Mucosa of descending colon (tissue), 3 donors: ENCODE data around the gene EFNB1. TPM values are rescaled to one million over a fixed set of nuclear protein-coding genes. Genes with fewer than 3 reads are reported as not detected.

Experiments used
- ATAC-seq: fragments of 200-7000 bp; cut with Tn5 transposase; one replicate; pipeline ENCODE4 v1.9.1; 2020; ENCODE audit warnings: mild to moderate bottlenecking, moderate library complexity
- DNase-seq, 3 donors: peaks; one replicate each; pipeline ENCODE4 v3.0.0-alpha.2; 2020
- H3K36me3 ChIP-seq: fragments of 200-600 bp; one replicate; pipeline ENCODE4 v1.8.0; 2021; ENCODE audit warnings: low read depth, mild to moderate bottlenecking
- H3K4me1 ChIP-seq: fragments of 200-600 bp; one replicate; pipeline ENCODE4 v1.8.0; 2021; ENCODE audit warnings: low read depth, mild to moderate bottlenecking
- H3K4me3 ChIP-seq: fragments of 200-600 bp; one replicate; pipeline ENCODE4 v1.8.0; 2021; ENCODE audit warnings: mild to moderate bottlenecking
- H3K9me3 ChIP-seq: fragments of 200-600 bp; one replicate; pipeline ENCODE4 v1.8.0; 2021; ENCODE audit warnings: mild to moderate bottlenecking
- intact Hi-C, 2 donors: fragments of 100-400 bp; cut with DNase I in 1 of 2; cut with micrococcal nuclease in 1 of 2; formaldehyde crosslinking; loops; one replicate each; pipeline versions ENCODE4 v1.11.0 to v1.11.1; 2022; cut with DNase I, micrococcal nuclease
- total RNA-seq, 3 donors: library from RNA; stranded (reverse); fragmentation: NEBNext Ultra II Directional in 2 of 3; extraction: Animal tissue kit (Norgen Biotek cat#: 25700) in 2 of 3; gene quantifications; one replicate each; pipeline versions ENCODE4 v1.2.1 to v1.2.4, GENCODE V29; 2021 to 2023
- TF ChIP-seq, protein P1 (sequence below): fragments of 200-600 bp; IDR thresholded peaks from one replicate; pipeline ENCODE4 v1.8.0; 2022; ENCODE audit warnings: antibody characterized with exemption, mild to moderate bottlenecking
- donor health status: DM: no; HTN: no; CAD: no; lungs with moderate emphysema.
- donor health status: DM: no; HTN: no; CAD: no.
- donor health status: DM: no; HTN: yes; CAD: no.

The EFNB1 gene
- total RNA-seq, 3 donors from 2014 or later, result 41.7 to 81.5 (median 66.3) TPM

DNA sequence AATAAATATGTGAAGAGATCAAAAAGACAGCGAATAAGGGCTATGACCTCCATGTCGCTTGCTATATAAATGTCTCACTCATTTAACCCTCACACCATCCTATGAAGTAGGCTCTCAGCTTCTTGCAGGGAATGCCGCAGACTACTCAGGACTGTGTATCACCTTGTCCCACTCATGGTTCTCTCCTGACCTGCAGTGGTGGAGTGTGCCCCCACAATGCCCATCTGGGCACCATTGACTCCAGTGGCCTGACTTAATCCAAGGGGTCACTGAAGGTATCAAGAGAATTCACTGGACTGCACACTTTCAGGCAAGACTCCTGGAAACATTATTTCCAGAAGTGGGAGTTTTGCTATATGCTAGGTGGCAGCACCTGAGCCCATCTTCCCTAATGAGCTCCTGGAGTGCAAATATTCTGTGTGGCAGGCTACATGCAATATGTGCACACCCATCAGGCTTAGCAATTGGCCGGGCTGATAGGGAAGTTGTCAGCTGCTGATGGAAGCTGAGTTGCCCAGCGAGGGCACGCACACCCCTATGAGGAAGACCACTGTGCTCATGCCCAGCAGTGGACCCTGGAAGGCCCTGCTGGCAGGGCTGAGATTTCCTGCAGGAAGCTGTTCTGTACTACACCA lies 8.2 kb upstream of the EFNB1 start:
- no peak for ATAC-seq

DNA sequence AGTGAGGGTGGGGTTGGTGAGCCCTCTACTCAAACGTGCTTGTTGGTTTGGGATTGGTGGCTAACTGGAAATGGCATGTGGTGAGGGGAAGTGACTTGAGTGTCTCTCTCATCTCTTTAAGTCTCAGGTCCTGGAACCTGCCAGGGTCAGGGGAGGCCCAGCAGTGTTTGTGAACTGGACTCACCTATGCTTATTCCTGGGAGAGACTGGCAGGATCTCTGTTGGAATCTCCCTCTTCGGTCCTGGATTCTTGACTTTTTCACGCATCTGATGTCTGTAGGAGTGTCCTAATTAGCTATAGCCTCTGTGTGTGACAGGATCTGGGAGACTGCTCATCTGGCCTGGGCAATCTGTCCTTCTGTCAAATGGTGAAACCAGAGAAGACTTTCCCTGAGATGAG lies 7.2 kb upstream of the EFNB1 start:
- Histone ChIP-seq H3K4me1 (no peaks in the 10 kb centered on the region), H3K9me3 (no peaks in the 10 kb centered on the region), H3K36me3 (no peaks in the 10 kb centered on the region), H3K4me3 (no peak overlapping the region)
- intact Hi-C loops, result loop anchor here (5.0 to 10.0 kb wide), 3 partner anchors 403 to 463 kb away; no protein-coding TSS in a partner anchor
- TF ChIP-seq, protein P1, sequence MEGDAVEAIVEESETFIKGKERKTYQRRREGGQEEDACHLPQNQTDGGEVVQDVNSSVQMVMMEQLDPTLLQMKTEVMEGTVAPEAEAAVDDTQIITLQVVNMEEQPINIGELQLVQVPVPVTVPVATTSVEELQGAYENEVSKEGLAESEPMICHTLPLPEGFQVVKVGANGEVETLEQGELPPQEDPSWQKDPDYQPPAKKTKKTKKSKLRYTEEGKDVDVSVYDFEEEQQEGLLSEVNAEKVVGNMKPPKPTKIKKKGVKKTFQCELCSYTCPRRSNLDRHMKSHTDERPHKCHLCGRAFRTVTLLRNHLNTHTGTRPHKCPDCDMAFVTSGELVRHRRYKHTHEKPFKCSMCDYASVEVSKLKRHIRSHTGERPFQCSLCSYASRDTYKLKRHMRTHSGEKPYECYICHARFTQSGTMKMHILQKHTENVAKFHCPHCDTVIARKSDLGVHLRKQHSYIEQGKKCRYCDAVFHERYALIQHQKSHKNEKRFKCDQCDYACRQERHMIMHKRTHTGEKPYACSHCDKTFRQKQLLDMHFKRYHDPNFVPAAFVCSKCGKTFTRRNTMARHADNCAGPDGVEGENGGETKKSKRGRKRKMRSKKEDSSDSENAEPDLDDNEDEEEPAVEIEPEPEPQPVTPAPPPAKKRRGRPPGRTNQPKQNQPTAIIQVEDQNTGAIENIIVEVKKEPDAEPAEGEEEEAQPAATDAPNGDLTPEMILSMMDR, result no peak
- no peak for ATAC-seq
- DNase-seq, result no peak

More for the DNA sequence above, 8.2 kb upstream of the EFNB1 start:
- no peak for DNase-seq
- intact Hi-C loops, result loop anchor here (5.0 to 10.0 kb wide), 3 partner anchors 404 to 464 kb away; no protein-coding TSS in a partner anchor
- Histone ChIP-seq H3K4me1 (no peaks in the 10 kb centered on the region), H3K4me3 (no peak overlapping the region), H3K9me3 (no peaks in the 10 kb centered on the region), H3K36me3 (no peaks in the 10 kb centered on the region)
- TF ChIP-seq, protein P1, result no peak

DNA sequence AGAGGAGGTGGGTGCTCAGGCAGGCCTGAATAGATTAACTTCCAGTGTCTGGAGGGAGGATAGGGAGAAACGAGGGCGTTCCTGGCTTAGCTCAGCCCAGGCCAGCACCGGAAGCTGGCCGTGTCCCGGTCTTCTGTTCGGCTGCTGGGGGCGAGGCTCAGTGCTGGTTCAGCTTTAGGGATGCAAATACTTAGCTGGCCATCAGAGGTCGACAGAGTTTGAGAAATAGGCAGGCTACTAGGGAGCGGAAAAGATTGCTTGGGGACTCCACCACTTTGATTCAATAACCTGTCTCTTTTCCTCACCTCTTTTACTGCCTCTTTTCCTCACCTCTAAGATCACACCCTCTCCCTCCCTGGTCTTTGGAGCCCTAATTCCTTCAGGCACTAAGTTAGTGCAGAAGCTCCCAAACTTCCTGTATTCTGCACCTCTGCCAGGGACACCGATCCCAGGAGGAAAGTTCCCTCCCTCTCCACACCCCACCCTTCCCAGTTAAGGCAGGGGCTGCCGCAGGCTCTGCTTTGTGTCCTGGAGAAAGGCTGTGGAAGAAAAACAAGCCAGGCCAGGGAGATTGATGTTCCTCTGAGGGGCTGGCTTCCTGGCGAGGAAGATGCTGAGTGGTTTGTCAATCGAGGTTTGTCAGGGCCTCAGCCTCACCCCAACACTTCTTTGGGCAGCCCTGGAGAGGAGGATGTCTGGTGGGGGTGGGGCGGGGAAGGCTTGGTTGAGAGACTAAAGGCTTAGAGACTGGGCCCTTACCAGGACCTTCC lies 6.0 kb upstream of the EFNB1 start:
- Histone ChIP-seq H3K9me3 (no peaks in the 10 kb centered on the region), H3K4me1 (no peaks in the 10 kb centered on the region), H3K4me3 (no peak overlapping the region), H3K36me3 (no peaks in the 10 kb centered on the region)
- ATAC-seq, result peak; percentile 77
- intact Hi-C loops, result loop anchor here (5.0 to 10.0 kb wide), 3 partner anchors 402 to 462 kb away; no protein-coding TSS in a partner anchor
- peak; percentile 41 to 42 (median 41) for DNase-seq
- TF ChIP-seq, protein P1, result peak; percentile 12

DNA sequence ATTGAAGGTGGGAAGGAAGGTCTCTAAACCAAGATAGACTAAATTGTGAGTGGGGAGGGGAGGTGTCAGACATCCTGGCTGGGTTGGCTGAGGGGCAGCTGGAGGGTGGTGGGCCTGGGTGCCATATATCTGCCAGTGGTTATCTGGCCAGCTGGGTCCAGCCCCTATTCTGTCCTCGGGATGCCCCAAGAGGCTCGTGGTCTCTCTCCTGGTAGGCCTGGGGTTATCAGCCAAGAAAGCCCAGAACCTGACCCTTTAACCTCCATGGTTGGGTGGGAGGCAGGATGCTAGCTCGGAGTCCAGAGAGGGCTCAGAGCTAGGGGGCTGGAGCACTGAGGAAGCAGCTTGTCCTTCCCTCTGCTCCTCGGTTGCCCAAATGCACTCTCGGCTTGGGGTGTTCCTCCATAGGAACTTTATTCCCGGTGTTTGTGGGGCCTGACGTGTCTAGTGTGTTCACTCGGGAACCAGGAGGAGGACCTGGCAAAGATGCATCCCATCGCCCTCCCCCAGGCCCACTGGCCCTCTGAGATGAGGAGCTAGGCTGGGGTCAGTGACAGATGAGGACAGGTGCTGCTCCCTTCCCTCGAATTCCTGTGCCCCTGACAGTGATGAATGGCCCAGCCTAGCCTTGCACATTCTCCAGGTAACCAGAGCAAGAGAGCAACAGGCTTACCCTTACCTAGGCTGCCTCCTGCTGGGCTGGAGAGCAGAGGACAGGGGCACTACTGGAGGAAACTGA lies 5.2 kb upstream of the EFNB1 start:
- ATAC-seq, result no peak
- TF ChIP-seq, protein P1, result no peak

DNA sequence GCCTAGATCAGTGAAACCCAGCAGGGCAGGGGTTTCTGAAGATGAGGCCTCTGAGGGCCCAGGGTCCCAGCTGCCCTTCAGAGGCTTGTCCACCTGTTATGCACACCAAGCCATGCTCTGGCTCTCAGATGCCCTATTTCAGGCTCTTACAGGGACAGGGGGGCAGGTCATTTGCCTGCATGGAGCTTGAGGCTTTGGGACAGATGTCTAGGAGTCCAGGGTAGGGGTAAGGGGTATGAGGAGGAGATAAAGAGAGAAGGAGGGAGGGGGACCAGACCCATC lies 4.7 kb upstream of the EFNB1 start:
- TF ChIP-seq, protein P1, result no peak
- ATAC-seq (no peak), DNase-seq (no peak)
- H3K36me3 ChIP-seq, result no peaks in the 10 kb centered on the region
- no peak overlapping the region for H3K4me3 ChIP-seq
- H3K4me1 ChIP-seq, result no peaks in the 10 kb centered on the region
- H3K9me3 ChIP-seq, result no peaks in the 10 kb centered on the region
- intact Hi-C loops, result loop anchor here (5.0 to 10.0 kb wide), 3 partner anchors 401 to 461 kb away; no protein-coding TSS in a partner anchor

More for the DNA sequence above, 5.2 kb upstream of the EFNB1 start:
- Histone ChIP-seq H3K9me3 (no peaks in the 10 kb centered on the region), H3K4me3 (no peak overlapping the region), H3K36me3 (no peaks in the 10 kb centered on the region), H3K4me1 (no peaks in the 10 kb centered on the region)
- intact Hi-C loops, result loop anchor here (5.0 to 10.0 kb wide), 3 partner anchors 401 to 461 kb away; no protein-coding TSS in a partner anchor
- no peak for DNase-seq
